NCI-H1694 treated with DMSO at 0.1 percent for 48 hours (cell line): Measurements from ENCODE around the gene DLG4.
"Not testable (repeated sequence)": the region's sequence is repeated elsewhere in the genome, so short reads cannot be mapped to it uniquely, and the experiment has no call there.

ENCODE experiments used
- DNase-seq: peaks from one replicate; lab custom pipeline; 2025; lab: John Stamatoyannopoulos, UW

The DLG4 gene

DNA sequence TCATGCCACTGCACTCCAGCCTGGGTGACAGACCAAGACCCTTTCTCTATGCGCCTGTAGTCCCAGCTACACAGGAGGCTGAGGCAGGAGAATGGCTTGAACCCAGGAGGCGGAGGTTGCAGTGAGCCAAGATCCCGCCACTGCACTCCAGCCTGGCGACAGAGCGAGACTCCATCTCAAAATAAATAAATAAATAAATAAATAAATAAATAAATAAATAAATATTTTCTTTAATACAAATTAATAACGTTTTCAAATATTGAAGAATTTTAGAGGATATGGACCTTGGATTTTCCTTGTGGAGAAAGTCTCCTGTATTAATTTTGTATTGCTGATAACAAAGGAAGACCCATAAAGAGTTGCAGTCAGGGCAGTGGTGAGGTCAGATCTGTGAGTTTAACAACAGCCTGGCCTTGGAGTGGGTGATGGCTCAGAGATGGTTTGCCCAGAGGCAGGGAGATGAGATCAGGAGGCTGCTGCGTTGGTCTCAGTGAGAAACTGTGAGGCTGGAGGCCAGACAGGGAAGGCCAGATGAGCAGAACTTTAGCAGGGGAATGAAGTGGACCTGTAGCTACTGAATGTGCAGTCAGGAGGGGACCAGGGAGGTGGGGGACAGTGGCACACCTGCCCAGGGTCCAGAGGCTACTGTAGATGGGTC, 36.1 kb downstream of the DLG4 start:
- DNase-seq, result no peak

DNA sequence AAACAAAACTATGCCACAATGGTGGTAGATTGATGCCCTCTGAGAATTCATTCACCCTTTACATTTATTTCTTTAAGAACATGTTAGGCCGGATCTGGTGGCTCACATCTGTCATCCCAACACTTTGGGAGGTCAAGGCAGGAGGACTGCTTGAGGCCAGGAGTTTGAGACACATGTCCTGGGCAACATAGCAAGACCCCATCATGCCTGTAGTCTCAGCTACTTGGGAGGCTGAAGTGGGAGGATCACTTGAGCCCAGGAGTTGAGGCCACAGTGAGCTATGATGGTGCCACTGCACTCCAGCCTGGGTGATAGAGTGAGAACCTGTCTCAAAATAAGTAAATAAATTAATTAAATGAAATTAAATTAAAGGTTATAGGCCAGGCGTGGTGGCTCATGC, 37.5 kb downstream of the DLG4 start:
- not testable (repeated sequence) for DNase-seq

- DNase-seq, result no peak
These were observed 40.0 kb downstream of the DLG4 start, which contains the start of gene ASGR1 for GRCh38 chr17:7179317-7180254. Gene ASGR1, minus strand, starts transcription at chr17:7179370. Its CDS starts 807 bp downstream, at chr17:7178563.

DNA sequence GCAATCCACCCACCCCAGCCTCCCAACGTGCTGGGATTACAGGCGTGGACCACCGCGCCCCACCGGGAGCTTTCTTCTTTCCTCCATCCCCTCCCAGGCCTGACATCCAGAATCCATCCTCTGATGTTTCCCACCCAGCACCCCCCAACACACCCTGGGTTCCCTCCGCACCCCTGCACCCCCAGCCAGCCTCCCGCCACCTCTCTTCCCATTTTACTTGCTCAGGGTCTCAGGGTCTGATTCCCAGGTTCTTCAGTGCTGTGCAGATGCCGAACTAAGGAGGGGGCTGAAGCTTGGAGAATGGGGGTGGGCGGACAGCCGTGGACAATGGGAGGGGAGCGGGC, 40.7 kb downstream of the DLG4 start:
- no peak for DNase-seq

GRCh38 chr17:7177954-7178477, 41.6 kb downstream of the DLG4 start:
- peak; percentile 13 for DNase-seq

GRCh38 chr17:7177191-7177953, 42.3 kb downstream of the DLG4 start:
- DNase-seq, result peak; percentile 61

DNA sequence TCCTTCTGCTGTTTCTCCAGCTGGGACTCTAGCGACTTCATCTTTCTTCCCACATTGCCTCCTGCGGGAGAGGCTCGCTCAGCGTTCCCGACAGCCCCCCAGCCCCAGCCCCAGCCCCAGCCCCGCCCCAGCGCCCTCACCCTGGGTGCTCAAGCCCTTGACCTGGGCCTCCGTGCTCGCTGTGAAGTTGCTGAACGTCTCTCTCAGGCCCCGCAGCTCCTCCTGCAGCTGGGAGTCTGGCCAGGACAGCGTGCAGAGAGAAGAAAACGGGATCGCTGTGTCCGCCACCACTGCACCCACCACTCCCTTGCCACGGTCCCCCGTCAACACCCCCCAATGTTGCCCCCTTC, 42.8 kb downstream of the DLG4 start:
- DNase-seq, result no peak

DNA sequence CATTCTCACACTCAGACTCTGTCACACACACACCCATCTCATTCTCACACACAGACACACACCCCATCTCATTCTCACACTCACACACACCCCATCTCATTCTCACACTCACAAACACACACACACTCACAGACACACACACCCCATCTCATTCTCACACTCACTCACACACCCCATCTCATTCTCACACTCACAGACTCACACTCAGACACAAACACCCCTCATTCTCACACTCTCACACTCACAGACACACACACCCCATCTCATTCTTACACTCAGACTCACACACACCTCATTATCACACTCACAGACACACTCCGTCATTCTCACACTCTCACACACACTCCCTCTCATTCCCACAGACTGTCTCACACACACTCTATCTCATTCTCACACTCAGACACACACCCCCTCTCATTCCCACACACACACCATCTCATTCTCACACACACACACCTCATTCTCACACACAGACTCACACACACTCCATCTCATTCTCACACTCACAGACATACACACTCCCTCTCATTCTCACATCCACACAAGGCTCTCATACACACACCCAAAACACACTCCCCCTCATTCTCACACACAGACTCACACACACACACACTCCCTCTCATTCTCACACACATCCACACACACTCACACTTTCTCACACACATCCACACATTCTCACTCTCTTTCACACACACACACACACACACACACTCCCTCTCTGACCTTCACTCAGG, 43.4 kb downstream of the DLG4 start:
- DNase-seq, result no peak

GRCh38 chr17:7175330-7175733, 44.3 kb downstream of the DLG4 start:
- no peak for DNase-seq

DNA sequence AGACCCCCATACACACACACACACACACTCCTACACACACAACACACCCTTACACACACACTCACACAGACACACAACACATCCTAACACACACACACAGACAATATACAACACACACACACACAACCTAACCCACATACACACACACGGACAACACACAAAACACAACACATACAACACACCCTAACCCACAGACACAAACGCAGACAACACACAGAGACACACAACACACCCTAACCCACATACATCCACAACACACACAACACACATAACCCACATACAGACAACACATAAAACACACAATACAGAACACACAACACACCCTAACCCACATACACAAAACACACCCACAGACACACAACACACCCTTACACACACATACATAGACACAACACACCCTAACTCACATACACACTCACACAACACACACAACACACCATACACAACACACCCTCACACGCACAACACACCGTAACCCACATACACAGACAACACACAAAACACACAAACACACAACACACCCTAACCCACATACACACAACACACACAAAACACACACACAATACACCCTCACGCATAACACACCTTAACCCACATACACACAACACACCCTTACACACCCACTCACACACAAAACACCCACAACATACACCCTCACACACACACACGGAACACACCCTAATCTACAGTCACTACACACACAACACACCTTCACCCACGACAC, 44.9 kb downstream of the DLG4 start:
- no peak for DNase-seq

DNA sequence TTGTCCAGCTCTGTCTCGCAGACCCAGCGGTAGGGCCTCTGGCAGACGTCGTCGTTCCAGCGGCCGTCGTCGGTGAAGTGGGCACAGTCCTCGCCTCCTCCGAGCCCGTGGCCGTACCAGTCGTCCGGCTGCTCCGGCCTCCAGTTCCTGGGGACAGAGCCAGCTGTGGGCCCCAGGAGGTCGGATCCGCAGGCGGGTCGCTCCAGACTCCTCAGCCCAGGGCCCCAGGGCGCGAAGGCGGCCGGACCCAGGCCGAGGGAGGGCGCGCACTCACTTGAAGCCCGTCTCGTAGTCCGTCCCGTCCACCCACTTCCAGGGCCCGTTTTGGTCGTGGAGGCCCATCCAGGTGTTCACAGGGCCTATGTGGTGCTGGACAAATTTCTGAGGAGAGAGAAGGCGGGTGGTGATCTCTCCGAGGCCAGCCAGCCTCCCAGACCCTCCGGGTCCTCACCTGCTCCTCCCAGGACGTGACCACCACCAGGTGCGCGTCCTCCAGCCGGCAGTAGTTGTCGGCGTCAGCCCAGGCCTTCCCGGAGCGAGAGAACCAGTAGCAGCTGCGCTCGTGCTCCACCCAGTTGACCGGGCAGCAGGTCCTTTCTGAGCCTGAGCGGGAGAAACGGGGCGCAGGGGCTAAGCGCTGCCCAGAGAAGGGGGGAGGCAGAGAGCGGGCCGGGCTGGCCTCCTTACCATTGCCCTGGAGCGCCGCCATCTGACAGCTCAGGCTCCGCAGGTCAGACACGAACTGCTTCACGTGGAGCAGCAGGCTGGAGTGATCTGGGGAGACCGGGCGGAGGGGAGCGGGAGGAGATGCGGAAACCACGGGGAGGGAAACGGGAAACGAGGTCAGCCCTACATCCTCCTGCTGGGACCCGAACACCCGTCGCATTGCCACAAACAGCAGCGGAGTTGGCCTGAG, 45.7 kb downstream of the DLG4 start:
- DNase-seq, result no peak

DNA sequence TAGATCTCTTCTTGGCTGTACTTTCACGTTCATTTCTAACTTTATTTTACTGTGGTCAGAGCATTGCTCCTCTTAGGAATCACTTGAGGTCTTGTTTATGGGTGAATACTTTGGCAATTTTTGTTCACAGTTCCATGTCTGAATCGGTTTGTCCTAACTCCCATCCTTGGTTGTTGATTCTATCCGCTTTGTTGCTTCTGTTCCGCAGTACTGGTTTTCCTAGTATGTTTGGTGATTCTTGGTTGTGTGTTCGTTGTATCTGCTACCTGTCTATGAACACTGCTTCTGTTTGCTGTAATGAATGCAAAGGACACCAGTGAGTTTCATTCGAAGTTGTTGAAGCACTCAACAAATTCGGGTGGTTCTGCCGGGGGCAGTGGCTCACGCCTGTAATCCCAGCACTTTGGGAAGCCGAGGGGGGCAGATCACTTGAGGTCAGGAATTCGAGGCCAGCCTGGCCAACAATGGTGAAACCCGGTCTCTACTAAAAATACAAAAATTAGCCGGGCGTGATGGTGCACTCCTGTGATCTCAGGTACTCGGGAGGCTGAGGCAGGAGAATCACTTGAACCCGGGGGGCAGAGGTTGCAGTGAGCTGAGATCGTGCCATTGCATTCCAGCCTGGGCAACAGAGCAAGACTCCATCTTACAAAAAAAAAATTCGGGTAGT, 47.0 kb downstream of the DLG4 start:
- not testable (repeated sequence) for DNase-seq

DNA sequence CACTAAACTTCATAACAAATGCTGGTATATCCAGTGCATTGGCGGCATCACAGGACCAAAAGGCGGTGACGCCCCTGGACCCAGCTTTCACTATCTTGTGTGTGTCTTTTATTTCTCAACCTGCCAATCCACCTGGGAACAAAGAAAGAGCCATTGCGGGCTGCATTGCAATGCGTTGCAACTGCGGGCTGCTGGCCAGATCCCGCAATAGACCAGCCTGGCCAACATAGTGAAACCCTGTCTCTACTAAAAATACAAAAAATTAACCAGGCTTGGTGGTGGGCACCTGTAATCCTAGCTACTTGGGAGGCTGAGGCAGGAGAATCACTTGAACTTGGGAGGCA, 50.1 kb downstream of the DLG4 start:
- not testable (repeated sequence) for DNase-seq

GRCh38 chr17:7168841-7169564, 50.6 kb downstream of the DLG4 start:
- DNase-seq, result not testable (repeated sequence)

DNA sequence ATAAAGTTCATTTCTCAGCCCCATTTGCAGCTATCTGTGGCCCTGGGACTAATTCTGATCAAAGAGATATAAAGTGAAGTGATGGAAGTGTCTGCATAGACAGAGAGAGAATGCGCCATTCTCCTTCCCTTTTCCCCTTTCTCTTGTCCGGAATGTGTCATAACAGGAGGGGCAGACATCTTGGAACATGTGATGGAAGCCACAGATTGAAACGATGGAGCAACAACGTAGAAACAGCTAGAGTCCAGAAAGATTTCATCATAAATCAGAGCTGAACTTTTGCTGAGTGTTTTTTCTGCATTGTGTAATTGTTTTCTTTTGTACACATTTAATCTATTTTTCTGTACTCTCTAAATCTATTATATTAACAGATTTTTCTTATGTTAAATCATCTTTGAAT, 51.8 kb downstream of the DLG4 start:
- no peak for DNase-seq

- no peak for DNase-seq
These were observed 52.8 kb downstream of the DLG4 start for GRCh38 chr17:7166873-7167272.

DNA sequence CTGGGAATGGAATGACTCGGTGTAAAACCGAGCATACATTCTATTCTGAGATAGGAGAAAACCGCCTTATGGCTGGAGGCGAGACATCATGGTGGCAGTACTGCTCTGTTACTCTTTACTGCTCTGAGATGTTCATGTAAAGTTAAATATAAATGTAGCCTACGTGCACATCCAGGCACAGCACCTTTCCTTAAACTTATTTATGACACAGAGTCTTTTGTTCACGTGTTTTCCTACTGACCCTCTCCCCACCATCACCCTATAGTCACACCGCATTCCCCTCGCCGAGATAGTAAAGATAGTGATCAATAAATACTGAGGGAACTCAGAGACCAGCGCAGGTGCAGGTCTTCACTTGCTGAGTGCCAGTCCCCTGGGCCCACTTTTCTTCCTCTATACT, 60.1 kb downstream of the DLG4 start:
- DNase-seq, result not testable (repeated sequence)

DNA sequence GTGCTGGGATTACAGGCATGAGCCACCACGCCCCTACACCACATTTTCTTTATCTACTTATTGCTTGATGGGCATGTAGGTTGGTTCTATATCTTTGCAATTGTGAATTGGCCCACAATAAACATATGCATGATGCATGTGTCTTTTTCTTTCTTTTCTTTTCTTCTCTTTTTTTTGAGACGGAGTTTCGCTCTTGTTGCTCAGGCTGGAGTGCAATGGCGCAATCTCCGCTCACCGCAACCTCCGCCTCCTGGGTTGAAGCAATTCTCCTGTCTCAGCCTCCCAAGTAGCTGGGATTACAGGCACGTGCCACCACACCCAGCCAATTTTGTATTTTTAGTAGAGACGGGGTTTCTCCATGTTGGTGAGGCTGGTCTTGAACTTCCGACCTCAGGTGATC, 61.2 kb downstream of the DLG4 start:
- DNase-seq, result not testable (repeated sequence)
